ENCODE results near the gene AGTPBP1. TPM values are rescaled to one million over a fixed set of nuclear protein-coding genes. Genes with fewer than 3 reads are reported as not detected.

Gene AGTPBP1
- total RNA-seq, 1 donor from 2014 or later = 122 TPM

DNA sequence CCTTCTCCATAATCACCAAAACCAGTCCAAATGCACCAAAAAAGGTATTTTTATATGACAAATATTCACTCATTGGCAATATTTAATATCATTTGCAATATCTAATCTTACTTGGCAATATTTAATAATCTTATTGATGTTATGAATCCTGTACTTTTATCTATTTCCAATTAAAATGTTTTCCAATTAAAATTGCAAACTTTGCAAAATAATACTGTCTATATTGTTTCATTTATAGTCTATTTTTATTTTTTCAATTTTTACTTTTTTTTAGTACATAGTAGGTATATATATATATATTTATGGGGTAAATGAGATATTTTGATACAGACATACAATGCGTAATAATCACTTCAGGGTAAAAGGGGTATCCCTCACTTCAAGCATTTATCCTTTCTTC is 109.9 kb downstream of the AGTPBP1 start:
- Mint-ChIP-seq H3K27ac (no peak overlapping the region), H3K9me3 (no peaks in the 10 kb centered on the region), H3K36me3 (peaks cover 7% of the 10 kb centered on the region), H3K4me3 (no peak overlapping the region), H3K27me3 (ENCODE audit: insufficient read depth, low read depth) (no peaks in the 10 kb centered on the region), H3K4me1 (no peaks in the 10 kb centered on the region)
- Histone ChIP-seq H3F3A (ENCODE audit: low read depth) (no peaks in the 10 kb centered on the region), H3K79me2 (ENCODE audit: low read depth) (no peaks in the 10 kb centered on the region), H3K9me3 (ENCODE audit: low read depth) (no peaks in the 10 kb centered on the region), H4K20me1 (ENCODE audit: low read depth) (no peaks in the 10 kb centered on the region), H3K4me1 (no peaks in the 10 kb centered on the region), H3K27me3 (no peaks in the 10 kb centered on the region), H3K36me3 (peaks cover 6% of the 10 kb centered on the region), H3K4me3 (no peak overlapping the region), H2AFZ (replicated peaks) (no peak overlapping the region), H3K9ac (no peak overlapping the region), H3K4me2 (no peak overlapping the region), H3K27ac (no peak overlapping the region)
- DNase-seq (ENCODE audit: low spot score) = no peak
- no peak for TF ChIP-seq EZH2 (IDR thresholded peaks at IDR 0.05)

DNA sequence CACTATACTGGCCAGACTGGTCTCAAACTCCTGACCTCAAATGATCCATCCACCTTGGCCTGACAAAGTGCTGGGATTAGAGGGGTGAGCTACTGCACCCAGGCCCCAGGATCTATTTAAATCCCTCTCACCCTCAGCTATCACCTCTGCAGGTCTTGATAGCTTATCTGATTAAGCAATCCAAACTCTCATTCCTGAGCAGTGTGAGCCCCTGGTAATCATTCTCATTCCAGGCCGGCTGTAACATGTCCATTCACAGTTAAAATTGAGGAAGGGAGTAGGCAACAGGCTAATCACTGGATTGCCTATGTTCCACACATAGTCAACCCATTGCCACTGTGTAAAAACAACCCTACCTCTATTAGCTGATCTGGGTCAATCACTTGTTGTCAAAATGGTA is 111.1 kb downstream of the AGTPBP1 start:
- H3K36me3 ChIP-seq = peaks cover 6% of the 10 kb centered on the region
- H3K27me3 Mint-ChIP-seq (ENCODE audit: insufficient read depth, low read depth) = no peaks in the 10 kb centered on the region
- no peaks in the 10 kb centered on the region for H3K9me3 Mint-ChIP-seq
- H3K4me1 ChIP-seq = no peaks in the 10 kb centered on the region
- no peak for DNase-seq (ENCODE audit: low spot score)
- no peak overlapping the region for H3K27ac Mint-ChIP-seq
- H4K20me1 ChIP-seq (ENCODE audit: low read depth) = no peaks in the 10 kb centered on the region
- H3K4me3 ChIP-seq = no peak overlapping the region
- no peak overlapping the region for H3K4me2 ChIP-seq
- no peaks in the 10 kb centered on the region for H3K9me3 ChIP-seq (ENCODE audit: low read depth)
- no peak overlapping the region for H3K9ac ChIP-seq
- no peaks in the 10 kb centered on the region for H3K79me2 ChIP-seq (ENCODE audit: low read depth)
- no peak overlapping the region for H2AFZ ChIP-seq (replicated peaks)
- no peaks in the 10 kb centered on the region for H3F3A ChIP-seq (ENCODE audit: low read depth)
- H3K27me3 ChIP-seq = no peaks in the 10 kb centered on the region
- H3K4me3 Mint-ChIP-seq = no peak overlapping the region
- H3K27ac ChIP-seq = no peak overlapping the region
- TF ChIP-seq, protein P1, sequence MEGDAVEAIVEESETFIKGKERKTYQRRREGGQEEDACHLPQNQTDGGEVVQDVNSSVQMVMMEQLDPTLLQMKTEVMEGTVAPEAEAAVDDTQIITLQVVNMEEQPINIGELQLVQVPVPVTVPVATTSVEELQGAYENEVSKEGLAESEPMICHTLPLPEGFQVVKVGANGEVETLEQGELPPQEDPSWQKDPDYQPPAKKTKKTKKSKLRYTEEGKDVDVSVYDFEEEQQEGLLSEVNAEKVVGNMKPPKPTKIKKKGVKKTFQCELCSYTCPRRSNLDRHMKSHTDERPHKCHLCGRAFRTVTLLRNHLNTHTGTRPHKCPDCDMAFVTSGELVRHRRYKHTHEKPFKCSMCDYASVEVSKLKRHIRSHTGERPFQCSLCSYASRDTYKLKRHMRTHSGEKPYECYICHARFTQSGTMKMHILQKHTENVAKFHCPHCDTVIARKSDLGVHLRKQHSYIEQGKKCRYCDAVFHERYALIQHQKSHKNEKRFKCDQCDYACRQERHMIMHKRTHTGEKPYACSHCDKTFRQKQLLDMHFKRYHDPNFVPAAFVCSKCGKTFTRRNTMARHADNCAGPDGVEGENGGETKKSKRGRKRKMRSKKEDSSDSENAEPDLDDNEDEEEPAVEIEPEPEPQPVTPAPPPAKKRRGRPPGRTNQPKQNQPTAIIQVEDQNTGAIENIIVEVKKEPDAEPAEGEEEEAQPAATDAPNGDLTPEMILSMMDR (IDR thresholded peaks at IDR 0.05) = no peak
- no peak for TF ChIP-seq EZH2 (IDR thresholded peaks at IDR 0.05)
- no peak for TF ChIP-seq EZH2phosphoT487 (IDR thresholded peaks at IDR 0.05)
- peaks cover 5% of the 10 kb centered on the region for H3K36me3 Mint-ChIP-seq
- no peaks in the 10 kb centered on the region for H3K4me1 Mint-ChIP-seq

DNA sequence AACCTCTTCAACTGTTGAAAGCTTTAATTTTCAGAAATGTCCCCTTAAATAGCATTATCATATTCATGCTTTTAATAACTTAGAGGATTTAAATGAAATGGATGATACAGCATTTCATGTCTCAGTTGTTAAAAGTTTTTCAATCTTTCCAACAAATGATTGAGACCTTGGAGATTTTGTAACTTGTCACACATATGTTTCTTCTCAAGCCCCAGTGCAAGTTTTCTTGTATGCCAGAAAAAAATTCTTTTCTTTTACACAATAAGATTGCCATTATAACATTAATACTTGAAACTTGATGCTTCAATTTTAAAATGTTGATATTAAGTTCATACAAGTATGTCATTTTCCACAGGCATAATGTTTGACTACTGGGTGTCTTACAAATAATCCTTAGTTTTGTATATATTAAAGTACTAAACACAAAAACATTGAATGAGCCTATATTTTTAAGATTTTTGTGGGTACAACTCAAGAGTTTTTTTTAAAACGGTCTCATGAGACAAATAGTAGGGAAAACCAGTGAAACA is 124.5 kb downstream of the AGTPBP1 start:
- Histone ChIP-seq H3K36me3 (peaks cover 8% of the 10 kb centered on the region), H3K4me1 (no peaks in the 10 kb centered on the region), H3K4me3 (no peak overlapping the region), H3K27ac (no peak overlapping the region), H4K20me1 (ENCODE audit: low read depth) (no peaks in the 10 kb centered on the region), H2AFZ (replicated peaks) (no peak overlapping the region), H3F3A (ENCODE audit: low read depth) (no peaks in the 10 kb centered on the region), H3K9ac (no peak overlapping the region), H3K79me2 (ENCODE audit: low read depth) (no peaks in the 10 kb centered on the region), H3K4me2 (no peak overlapping the region), H3K27me3 (no peaks in the 10 kb centered on the region), H3K9me3 (ENCODE audit: low read depth) (no peaks in the 10 kb centered on the region)
- H3K4me1 Mint-ChIP-seq = no peaks in the 10 kb centered on the region
- DNase-seq (ENCODE audit: low spot score) = no peak
- TF ChIP-seq EZH2phosphoT487 (IDR thresholded peaks at IDR 0.05) (no peak), EZH2 (IDR thresholded peaks at IDR 0.05) (no peak)
- TF ChIP-seq, protein P1 (IDR thresholded peaks at IDR 0.05) = no peak
- H3K36me3 Mint-ChIP-seq = peaks cover 8% of the 10 kb centered on the region
- no peak overlapping the region for H3K27ac Mint-ChIP-seq
- H3K4me3 Mint-ChIP-seq = no peak overlapping the region
- no peaks in the 10 kb centered on the region for H3K9me3 Mint-ChIP-seq
- H3K27me3 Mint-ChIP-seq (ENCODE audit: insufficient read depth, low read depth) = no peaks in the 10 kb centered on the region

DNA sequence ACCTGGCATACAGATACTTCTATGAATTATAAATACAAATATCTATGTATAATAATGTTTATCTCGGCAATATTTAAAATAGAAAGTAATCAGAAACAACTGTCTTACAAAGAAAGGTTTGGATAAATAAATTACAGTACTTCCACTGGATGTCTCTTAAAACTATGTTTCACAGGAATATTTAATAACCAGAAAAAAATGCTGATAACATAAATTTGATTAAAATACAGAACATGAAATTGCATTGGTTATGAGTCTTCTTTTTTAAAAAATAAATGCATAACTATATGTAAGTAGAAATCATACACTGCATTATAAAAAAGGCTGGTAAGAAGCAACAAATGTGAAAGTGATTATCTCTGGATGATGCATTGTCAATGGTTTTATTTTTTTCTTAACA is 126.0 kb downstream of the AGTPBP1 start:
- Histone ChIP-seq H3K36me3 (peaks cover 8% of the 10 kb centered on the region), H3K9me3 (ENCODE audit: low read depth) (no peaks in the 10 kb centered on the region), H3K79me2 (ENCODE audit: low read depth) (no peaks in the 10 kb centered on the region), H3K9ac (no peak overlapping the region), H3F3A (ENCODE audit: low read depth) (no peaks in the 10 kb centered on the region), H3K27me3 (no peaks in the 10 kb centered on the region), H3K27ac (no peak overlapping the region), H3K4me3 (no peak overlapping the region), H4K20me1 (ENCODE audit: low read depth) (no peaks in the 10 kb centered on the region), H3K4me1 (no peaks in the 10 kb centered on the region), H3K4me2 (no peak overlapping the region), H2AFZ (replicated peaks) (no peak overlapping the region)
- H3K9me3 Mint-ChIP-seq = no peaks in the 10 kb centered on the region
- DNase-seq (ENCODE audit: low spot score) = no peak
- peaks cover 8% of the 10 kb centered on the region for H3K36me3 Mint-ChIP-seq
- no peaks in the 10 kb centered on the region for H3K4me1 Mint-ChIP-seq
- H3K27me3 Mint-ChIP-seq (ENCODE audit: insufficient read depth, low read depth) = no peaks in the 10 kb centered on the region
- H3K27ac Mint-ChIP-seq = no peak overlapping the region
- no peak overlapping the region for H3K4me3 Mint-ChIP-seq
- TF ChIP-seq EZH2phosphoT487 (IDR thresholded peaks at IDR 0.05) (no peak), EZH2 (IDR thresholded peaks at IDR 0.05) (no peak)
- TF ChIP-seq, protein P1 (IDR thresholded peaks at IDR 0.05) = no peak

Data from neural progenitor cell (in vitro differentiated cells).